ENCODE data around the gene PSPC1.

DNA sequence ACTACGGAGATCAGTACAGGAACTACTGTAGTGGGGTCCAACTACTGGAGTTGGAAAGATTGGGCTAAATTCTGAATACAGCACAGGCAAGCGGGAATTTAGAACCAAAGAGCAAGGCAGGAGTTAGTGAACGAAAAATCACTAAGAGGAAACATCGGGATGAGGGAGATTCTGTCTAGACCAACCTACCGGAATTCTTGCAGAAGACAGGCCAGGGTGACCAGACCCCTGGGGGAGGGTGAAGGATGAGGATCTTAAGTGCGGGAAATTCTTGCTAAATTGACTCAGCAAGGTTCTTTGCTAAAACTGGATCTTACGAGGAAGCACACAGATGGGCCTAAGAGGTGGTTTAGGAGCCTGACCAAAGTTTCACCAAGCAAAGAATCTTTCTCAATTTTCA lies 13.2 kb upstream of the PSPC1 start:
- TF ChIP-seq CTCF (IDR thresholded peaks at IDR 0.05; ENCODE audit: insufficient read depth, low read depth, low read length) (no peak), EZH2 (IDR thresholded peaks at IDR 0.05; ENCODE audit: insufficient read depth, low read length) (no peak)
